WTC11 (cell line): ENCODE data around the gene FIGNL2.

Experiments used
- CREB1 ChIP-seq: sonication (generic); formaldehyde crosslinking; IDR thresholded peaks from 2 replicates; pipeline ENCODE4 v1.8.0; 2023; ENCODE audit warnings: mild to moderate bottlenecking, missing genetic modification reagents
- EMX1 ChIP-seq: fragments of 250-450 bp; sonication (Bioruptor Pico); IDR thresholded peaks from 2 replicates; pipeline ENCODE4 v1.8.0; 2021; ENCODE audit warnings: mild to moderate bottlenecking
- ESRRA ChIP-seq: sonication (generic); formaldehyde crosslinking; IDR thresholded peaks from 2 replicates; pipeline ENCODE4 v1.8.1; 2022; ENCODE audit warnings: mild to moderate bottlenecking, missing genetic modification reagents, borderline replicate concordance
- ETV6 ChIP-seq: sonication (generic); formaldehyde crosslinking; IDR thresholded peaks from 2 replicates; pipeline ENCODE4 v1.8.1; 2022; ENCODE audit warnings: mild to moderate bottlenecking, missing genetic modification reagents
- JUN ChIP-seq: sonication (generic); formaldehyde crosslinking; IDR thresholded peaks from 2 replicates; pipeline ENCODE4 v1.8.0; 2023; ENCODE audit warnings: mild to moderate bottlenecking, missing genetic modification reagents
- NR2C2 ChIP-seq: sonication (generic); formaldehyde crosslinking; IDR thresholded peaks from 2 replicates; pipeline ENCODE4 v1.8.0; 2022; ENCODE audit warnings: mild to moderate bottlenecking, missing genetic modification reagents
- TF ChIP-seq, protein P1 (sequence below): sonication (generic); formaldehyde crosslinking; IDR thresholded peaks from 2 replicates; pipeline ENCODE4 v1.8.1; 2023; ENCODE audit warnings: mild to moderate bottlenecking, missing genetic modification reagents
- TF ChIP-seq, protein P2 (sequence below): sonication (generic); formaldehyde crosslinking; IDR thresholded peaks from 2 replicates; pipeline ENCODE4 v1.8.0; 2022; ENCODE audit warnings: mild to moderate bottlenecking, missing genetic modification reagents
- TF ChIP-seq, protein P3 (sequence below): fragments of 200-600 bp; IDR thresholded peaks from 2 replicates; pipeline ENCODE4 v1.8.0; 2022; ENCODE audit warnings: antibody characterized with exemption
- TF ChIP-seq, protein P4 (sequence below): sonication (generic); formaldehyde crosslinking; conservative IDR thresholded peaks from 2 replicates; pipeline ENCODE4 v1.8.1; 2022; ENCODE audit warnings: mild to moderate bottlenecking, missing genetic modification reagents
- TF ChIP-seq, protein P5 (sequence below): sonication (generic); formaldehyde crosslinking; IDR thresholded peaks from 2 replicates; pipeline ENCODE4 v1.8.0; 2023; ENCODE audit warnings: missing genetic modification reagents, mild to moderate bottlenecking, borderline replicate concordance
- TF ChIP-seq, protein P6 (sequence below): sonication (generic); formaldehyde crosslinking; IDR thresholded peaks from 2 replicates; pipeline ENCODE4 v1.8.0; 2022; ENCODE audit warnings: mild to moderate bottlenecking, missing genetic modification reagents
- TF ChIP-seq, protein P7 (sequence below): sonication (generic); formaldehyde crosslinking; IDR thresholded peaks from 2 replicates; pipeline ENCODE4 v1.8.0; 2022; ENCODE audit warnings: mild to moderate bottlenecking, missing genetic modification reagents
- TF ChIP-seq, protein P8 (sequence below): sonication (generic); formaldehyde crosslinking; IDR thresholded peaks from 2 replicates; pipeline ENCODE4 v1.8.1; 2023; ENCODE audit warnings: mild to moderate bottlenecking, moderate library complexity, missing genetic modification reagents

DNA sequence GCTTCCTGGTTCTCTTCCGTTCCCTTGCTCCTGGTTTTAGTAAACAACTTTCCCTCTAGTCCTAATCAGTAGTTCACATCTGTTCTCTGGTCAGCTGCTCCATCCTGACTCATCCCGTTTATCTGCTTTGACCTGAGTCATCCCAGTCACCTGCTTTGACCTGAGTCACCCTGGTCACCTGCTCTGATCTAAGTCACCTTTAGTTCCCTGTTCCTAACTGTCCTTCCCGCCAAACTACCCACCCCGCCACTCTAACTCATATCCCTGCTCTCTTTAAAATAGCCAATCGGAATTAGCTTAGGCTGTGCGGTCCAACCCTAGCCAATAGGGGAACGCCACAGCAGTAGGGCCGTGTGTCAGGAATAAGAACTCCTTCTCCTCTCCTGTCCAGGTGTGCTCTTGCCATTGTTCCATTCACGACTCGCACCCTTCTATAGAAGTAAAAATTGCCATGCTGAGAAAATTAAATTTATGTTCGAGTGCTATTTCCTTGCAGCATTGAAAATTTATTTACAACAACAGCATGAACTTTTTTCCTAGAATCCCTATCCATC, 36.2 kb upstream of the FIGNL2 start:
- TF ChIP-seq, protein P1, sequence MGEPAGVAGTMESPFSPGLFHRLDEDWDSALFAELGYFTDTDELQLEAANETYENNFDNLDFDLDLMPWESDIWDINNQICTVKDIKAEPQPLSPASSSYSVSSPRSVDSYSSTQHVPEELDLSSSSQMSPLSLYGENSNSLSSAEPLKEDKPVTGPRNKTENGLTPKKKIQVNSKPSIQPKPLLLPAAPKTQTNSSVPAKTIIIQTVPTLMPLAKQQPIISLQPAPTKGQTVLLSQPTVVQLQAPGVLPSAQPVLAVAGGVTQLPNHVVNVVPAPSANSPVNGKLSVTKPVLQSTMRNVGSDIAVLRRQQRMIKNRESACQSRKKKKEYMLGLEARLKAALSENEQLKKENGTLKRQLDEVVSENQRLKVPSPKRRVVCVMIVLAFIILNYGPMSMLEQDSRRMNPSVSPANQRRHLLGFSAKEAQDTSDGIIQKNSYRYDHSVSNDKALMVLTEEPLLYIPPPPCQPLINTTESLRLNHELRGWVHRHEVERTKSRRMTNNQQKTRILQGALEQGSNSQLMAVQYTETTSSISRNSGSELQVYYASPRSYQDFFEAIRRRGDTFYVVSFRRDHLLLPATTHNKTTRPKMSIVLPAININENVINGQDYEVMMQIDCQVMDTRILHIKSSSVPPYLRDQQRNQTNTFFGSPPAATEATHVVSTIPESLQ (CRISPR knock-in tag), result no peak
- TF ChIP-seq NR2C2 (CRISPR knock-in tag) (no peak), JUN (CRISPR knock-in tag) (no peak), ETV6 (CRISPR knock-in tag) (no peak), ESRRA (CRISPR knock-in tag) (no peak), CREB1 (CRISPR knock-in tag) (no peak), EMX1 (CRISPR knock-in tag) (no peak)
- TF ChIP-seq, protein P2, sequence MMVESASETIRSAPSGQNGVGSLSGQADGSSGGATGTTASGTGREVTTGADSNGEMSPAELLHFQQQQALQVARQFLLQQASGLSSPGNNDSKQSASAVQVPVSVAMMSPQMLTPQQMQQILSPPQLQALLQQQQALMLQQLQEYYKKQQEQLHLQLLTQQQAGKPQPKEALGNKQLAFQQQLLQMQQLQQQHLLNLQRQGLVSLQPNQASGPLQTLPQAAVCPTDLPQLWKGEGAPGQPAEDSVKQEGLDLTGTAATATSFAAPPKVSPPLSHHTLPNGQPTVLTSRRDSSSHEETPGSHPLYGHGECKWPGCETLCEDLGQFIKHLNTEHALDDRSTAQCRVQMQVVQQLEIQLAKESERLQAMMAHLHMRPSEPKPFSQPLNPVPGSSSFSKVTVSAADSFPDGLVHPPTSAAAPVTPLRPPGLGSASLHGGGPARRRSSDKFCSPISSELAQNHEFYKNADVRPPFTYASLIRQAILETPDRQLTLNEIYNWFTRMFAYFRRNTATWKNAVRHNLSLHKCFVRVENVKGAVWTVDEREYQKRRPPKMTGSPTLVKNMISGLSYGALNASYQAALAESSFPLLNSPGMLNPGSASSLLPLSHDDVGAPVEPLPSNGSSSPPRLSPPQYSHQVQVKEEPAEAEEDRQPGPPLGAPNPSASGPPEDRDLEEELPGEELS (CRISPR knock-in tag), result no peak
- TF ChIP-seq, protein P3, sequence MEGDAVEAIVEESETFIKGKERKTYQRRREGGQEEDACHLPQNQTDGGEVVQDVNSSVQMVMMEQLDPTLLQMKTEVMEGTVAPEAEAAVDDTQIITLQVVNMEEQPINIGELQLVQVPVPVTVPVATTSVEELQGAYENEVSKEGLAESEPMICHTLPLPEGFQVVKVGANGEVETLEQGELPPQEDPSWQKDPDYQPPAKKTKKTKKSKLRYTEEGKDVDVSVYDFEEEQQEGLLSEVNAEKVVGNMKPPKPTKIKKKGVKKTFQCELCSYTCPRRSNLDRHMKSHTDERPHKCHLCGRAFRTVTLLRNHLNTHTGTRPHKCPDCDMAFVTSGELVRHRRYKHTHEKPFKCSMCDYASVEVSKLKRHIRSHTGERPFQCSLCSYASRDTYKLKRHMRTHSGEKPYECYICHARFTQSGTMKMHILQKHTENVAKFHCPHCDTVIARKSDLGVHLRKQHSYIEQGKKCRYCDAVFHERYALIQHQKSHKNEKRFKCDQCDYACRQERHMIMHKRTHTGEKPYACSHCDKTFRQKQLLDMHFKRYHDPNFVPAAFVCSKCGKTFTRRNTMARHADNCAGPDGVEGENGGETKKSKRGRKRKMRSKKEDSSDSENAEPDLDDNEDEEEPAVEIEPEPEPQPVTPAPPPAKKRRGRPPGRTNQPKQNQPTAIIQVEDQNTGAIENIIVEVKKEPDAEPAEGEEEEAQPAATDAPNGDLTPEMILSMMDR, result no peak
- TF ChIP-seq, protein P4, sequence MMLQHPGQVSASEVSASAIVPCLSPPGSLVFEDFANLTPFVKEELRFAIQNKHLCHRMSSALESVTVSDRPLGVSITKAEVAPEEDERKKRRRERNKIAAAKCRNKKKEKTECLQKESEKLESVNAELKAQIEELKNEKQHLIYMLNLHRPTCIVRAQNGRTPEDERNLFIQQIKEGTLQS (CRISPR knock-in tag), result no peak
- TF ChIP-seq, protein P5, sequence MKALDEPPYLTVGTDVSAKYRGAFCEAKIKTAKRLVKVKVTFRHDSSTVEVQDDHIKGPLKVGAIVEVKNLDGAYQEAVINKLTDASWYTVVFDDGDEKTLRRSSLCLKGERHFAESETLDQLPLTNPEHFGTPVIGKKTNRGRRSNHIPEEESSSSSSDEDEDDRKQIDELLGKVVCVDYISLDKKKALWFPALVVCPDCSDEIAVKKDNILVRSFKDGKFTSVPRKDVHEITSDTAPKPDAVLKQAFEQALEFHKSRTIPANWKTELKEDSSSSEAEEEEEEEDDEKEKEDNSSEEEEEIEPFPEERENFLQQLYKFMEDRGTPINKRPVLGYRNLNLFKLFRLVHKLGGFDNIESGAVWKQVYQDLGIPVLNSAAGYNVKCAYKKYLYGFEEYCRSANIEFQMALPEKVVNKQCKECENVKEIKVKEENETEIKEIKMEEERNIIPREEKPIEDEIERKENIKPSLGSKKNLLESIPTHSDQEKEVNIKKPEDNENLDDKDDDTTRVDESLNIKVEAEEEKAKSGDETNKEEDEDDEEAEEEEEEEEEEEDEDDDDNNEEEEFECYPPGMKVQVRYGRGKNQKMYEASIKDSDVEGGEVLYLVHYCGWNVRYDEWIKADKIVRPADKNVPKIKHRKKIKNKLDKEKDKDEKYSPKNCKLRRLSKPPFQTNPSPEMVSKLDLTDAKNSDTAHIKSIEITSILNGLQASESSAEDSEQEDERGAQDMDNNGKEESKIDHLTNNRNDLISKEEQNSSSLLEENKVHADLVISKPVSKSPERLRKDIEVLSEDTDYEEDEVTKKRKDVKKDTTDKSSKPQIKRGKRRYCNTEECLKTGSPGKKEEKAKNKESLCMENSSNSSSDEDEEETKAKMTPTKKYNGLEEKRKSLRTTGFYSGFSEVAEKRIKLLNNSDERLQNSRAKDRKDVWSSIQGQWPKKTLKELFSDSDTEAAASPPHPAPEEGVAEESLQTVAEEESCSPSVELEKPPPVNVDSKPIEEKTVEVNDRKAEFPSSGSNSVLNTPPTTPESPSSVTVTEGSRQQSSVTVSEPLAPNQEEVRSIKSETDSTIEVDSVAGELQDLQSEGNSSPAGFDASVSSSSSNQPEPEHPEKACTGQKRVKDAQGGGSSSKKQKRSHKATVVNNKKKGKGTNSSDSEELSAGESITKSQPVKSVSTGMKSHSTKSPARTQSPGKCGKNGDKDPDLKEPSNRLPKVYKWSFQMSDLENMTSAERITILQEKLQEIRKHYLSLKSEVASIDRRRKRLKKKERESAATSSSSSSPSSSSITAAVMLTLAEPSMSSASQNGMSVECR (CRISPR knock-in tag), result no peak
- TF ChIP-seq, protein P6, sequence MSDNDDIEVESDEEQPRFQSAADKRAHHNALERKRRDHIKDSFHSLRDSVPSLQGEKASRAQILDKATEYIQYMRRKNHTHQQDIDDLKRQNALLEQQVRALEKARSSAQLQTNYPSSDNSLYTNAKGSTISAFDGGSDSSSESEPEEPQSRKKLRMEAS (CRISPR knock-in tag), result no peak
- TF ChIP-seq, protein P7, sequence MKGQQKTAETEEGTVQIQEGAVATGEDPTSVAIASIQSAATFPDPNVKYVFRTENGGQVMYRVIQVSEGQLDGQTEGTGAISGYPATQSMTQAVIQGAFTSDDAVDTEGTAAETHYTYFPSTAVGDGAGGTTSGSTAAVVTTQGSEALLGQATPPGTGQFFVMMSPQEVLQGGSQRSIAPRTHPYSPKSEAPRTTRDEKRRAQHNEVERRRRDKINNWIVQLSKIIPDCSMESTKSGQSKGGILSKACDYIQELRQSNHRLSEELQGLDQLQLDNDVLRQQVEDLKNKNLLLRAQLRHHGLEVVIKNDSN (CRISPR knock-in tag), result no peak
- TF ChIP-seq, protein P8, sequence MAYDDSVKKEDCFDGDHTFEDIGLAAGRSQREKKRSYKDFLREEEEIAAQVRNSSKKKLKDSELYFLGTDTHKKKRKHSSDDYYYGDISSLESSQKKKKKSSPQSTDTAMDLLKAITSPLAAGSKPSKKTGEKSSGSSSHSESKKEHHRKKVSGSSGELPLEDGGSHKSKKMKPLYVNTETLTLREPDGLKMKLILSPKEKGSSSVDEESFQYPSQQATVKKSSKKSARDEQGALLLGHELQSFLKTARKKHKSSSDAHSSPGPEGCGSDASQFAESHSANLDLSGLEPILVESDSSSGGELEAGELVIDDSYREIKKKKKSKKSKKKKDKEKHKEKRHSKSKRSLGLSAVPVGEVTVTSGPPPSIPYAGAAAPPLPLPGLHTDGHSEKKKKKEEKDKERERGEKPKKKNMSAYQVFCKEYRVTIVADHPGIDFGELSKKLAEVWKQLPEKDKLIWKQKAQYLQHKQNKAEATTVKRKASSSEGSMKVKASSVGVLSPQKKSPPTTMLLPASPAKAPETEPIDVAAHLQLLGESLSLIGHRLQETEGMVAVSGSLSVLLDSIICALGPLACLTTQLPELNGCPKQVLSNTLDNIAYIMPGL, result no peak
